Hematopoietic multipotent progenitor cell treated with erythropoietin and hydrocortisone succinate and interleukin-3 and kit ligand, for 6 days (in vitro differentiated cells): ENCODE results near the gene ABHD17C.

Experiments used
- DNase-seq: peaks from one replicate; pipeline ENCODE4 v3.0.0-alpha.2; 2015

ABHD17C gene

GRCh38 chr15:80769153-80769828 is 74.2 kb downstream of the ABHD17C start:
- DNase-seq, result no peak

DNA sequence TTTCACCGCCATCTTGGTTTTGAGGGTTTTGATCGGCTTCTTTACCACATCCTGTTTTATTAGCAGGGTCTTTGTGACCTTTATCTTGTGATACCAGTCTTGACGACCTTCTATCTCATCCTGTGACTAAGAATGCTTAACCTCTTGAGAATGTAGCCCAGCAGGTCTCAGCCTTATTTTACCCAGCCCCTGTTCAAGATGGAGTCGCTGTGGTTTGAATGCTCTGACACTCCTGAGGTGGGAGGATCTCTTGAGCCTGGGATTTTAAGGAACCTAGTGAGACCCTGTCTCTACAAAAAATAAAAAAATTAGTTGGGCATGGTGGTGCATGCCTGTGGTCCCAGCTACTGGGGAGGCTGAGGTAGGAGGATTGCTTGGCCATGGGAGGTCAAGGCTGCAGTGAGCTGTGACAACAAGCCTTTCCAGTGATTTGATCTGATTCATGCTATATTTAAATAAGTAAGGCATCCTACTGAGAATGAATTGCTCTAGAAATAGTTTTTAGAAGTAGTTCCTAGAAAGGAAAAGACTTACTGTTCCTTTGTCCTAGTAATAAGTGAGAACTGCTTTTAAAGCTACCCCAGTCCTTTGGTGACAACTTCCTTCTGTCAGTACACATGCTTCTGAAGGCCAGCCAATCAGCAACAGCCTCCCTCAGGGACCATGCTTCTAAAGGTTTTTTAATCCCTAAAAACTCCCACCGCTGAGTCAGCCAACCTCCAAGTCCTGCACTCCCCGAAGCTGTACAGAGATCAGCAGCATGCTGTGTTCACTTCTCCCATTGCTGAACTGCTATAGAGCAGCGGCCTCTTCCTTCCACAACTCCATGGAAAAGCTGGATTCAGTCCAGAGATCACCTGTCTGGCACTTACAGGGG is 75.0 kb downstream of the ABHD17C start:
- DNase-seq, result no peak

DNA sequence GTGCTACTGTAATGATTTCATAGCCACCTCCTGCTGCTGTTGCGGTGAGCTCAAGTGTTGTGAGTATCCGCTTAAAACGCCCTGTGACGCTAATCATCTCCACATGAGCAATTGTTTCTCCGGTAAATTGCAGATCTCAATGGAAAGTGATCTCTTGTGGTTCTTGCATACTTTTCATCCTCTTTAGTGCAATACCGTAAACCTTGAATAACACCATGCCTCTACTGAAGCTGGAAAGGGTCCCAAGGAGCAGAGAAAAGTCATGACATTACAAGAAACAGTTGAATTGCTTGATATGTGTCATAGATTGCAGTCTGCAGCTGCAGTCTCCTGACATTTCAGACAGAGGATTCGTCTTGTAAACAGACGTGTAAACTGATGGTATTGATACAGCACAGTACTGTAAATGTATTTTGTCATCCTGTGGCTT is 78.0 kb downstream of the ABHD17C start:
- no peak for DNase-seq

- DNase-seq, result no peak
Observed at GRCh38 chr15:80773792-80774352, 78.8 kb downstream of the ABHD17C start.

DNA sequence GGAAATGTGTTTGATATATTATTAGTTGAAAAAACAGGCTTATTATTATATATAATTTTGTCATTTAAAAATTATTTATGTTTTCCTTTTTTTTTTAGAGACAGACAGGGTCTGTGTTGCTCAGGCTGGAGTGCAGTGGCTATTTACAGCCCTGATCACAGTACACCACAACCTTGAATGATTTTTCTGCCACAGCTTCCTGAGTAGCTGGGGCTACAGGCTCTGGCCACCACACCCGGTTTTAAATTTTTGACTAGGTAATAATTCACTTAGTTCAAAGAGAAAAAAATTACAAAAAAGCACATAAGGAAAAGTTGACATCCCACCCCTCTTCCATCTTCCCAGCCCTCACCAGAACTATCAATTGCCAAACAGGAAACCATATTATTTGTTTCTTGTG is 79.4 kb downstream of the ABHD17C start:
- no peak for DNase-seq

DNA sequence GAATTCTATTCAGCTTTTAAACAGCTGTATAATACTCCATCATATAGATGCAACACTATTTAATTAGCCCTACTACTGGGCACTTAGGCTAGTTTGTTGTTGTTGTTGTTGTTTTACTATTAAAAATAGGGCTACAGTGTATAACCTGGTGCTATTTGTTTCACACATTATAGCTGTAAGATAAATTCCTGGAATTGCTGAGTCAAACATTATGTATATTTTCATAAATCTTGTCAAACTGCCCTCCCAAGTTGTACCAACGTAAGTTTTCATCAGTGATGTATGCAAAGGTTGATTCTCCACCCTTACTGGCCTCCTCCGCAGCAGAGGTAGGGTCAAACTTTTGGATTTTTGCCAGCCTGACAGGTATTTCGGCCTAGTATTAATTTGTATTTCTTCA is 80.2 kb downstream of the ABHD17C start:
- DNase-seq, result no peak

- DNase-seq, result peak; percentile 79
Observed at GRCh38 chr15:80776420-80777045, 81.4 kb downstream of the ABHD17C start.

DNA sequence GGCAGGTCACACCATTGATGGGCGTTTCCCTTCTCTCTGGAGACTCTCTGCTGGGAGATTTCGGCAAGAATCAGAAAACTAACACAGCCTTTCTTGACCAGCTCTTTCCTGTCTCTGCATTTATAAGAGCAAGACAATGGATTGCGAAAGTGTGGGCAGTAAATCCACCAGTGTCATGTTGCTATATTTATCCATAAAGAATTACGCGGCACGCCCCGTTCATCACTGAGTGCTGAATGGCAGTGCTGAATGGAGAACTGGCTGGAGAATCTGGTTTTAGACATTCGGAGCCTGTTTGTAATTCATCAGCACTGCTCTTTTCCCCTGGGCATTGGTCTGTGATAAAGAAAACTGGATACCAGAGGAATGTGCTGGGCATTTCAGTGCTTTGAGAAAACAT is 82.0 kb downstream of the ABHD17C start:
- peak; percentile 25 for DNase-seq

GRCh38 chr15:80777826-80778620 is 82.9 kb downstream of the ABHD17C start:
- DNase-seq, result no peak

DNA sequence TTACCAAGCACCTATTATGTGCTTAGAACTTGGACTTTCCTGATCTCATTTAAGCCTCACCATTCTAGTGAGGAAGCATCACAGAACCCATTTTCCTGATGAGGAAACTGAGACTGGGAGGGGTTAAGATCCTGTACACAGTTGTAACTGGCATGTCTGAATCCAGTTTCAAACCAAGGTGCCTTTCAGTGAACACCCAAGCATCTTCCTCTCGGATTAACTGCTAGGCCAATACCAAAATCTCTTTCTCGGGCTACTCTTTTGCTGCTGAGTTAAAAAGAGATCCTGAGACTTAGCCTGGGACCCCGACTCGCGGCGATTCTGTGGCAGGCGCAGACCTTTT is 83.5 kb downstream of the ABHD17C start:
- DNase-seq, result peak; percentile 7

- DNase-seq, result peak; percentile 69
Observed at GRCh38 chr15:80778964-80779657, 84.0 kb downstream of the ABHD17C start, which contains the start of gene CEMIP. CEMIP (plus strand) TSS chr15:80779370; CDS start chr15:80873880, 94,510 bp downstream.

DNA sequence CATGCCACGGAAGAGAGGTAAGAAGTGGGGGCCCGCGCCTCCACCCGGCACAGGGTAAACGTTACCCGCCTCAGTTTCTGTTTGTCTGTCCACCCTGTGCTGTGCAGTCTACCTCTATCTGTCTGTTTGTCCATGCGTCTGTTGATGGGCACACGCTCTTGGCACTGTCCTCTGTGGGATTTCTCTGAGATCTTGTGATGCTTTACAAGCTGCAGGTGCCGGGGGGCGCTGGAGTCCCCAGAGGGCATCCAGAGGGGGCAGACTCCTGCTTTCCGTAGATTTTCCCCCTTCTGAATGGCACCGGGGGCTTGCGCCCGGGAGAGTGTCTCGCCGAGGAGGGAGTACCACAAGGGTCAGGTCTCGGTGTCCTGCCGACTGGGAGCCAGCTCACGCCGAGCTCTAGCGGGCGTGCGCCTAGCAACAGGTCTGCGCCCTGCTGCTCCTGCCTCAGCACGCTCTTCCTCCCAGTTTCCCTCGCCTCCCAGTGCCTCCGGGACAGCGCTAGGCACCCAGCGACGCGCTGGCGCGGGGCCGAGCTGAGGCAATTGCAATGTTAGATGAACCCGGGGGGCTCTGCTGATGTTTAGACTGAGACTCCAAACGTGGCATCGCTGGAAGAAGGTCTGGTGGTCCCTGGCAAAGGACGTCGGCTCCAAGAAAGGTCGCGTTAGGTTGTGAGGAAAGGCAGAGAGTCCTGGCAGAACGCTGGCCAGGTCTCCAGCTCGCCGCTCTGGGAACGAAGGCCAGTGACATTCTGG is 84.7 kb downstream of the ABHD17C start:
- no peak for DNase-seq

- peak; percentile 64 for DNase-seq
Observed at GRCh38 chr15:80780416-80781221, 85.5 kb downstream of the ABHD17C start.

- DNase-seq, result no peak
Observed at GRCh38 chr15:80783260-80783659, 88.2 kb downstream of the ABHD17C start.

GRCh38 chr15:80785335-80785734 is 90.2 kb downstream of the ABHD17C start:
- no peak for DNase-seq

DNA sequence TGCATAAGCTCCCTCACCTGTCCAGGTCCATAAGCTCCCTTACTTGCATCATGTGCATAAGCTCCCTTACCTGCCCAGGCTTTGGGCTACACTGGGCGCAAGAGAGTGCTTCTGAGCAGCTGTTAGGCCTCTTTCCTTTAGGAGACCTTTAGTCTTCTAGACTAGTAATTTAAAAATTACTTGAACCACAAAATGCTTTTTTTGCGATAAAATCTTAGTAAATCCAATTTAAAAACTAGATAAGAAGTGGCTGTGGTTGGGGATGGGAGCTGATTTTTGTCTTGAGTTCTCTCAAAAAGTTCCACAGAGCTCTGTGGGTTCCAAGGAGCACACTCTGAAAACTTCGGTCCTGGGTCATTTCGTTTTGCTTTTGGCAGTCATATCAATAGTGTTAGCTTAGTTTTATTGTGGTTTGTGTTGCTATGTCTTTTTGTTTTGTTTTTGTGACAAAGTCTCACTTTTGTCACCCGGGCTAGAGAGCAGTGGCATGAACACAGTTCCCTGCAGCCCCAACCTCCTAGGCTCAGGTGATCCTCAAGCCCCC is 90.8 kb downstream of the ABHD17C start:
- DNase-seq, result no peak

DNA sequence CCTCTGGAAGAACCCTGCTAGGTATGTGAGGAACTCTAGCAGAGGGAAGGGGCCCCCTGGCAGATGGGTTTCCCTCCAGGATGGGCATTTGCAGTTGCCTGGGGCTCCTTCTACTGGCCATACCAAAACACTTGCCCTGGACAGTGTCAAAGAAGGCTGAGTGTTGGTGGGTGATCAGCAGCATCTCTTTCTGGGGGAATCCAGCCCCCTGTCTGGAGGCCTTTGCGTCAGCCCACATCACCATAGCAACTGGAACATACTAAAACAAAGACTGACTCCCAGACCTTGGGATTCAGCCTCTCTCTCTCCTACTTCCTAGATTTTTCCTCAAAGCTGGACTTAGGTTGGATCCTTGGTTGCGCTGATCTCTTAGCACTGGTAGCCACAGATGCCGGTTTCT is 92.2 kb downstream of the ABHD17C start:
- no peak for DNase-seq

GRCh38 chr15:80788536-80788935 is 93.4 kb downstream of the ABHD17C start:
- no peak for DNase-seq

- DNase-seq, result no peak
Observed at GRCh38 chr15:80789296-80789695, 94.2 kb downstream of the ABHD17C start.

- DNase-seq, result no peak
Observed at GRCh38 chr15:80789796-80790195, 94.7 kb downstream of the ABHD17C start.
